H1 (cell line): Measurements from ENCODE around the gene OPN1MW3. TPM values are rescaled to one million over a fixed set of nuclear protein-coding genes. Genes with fewer than 3 reads are reported as not detected.

ENCODE experiments used
- CTCF ChIA-PET: fragments of 300-600 bp; sonication (Branson Sonifier 250); formaldehyde crosslinking; loops from one replicate; lab custom pipeline; 2021; ENCODE audit not compliant: partially characterized antibody; lab: Charles Lee
- POLR2A ChIA-PET: fragments of 300-600 bp; sonication (Branson Sonifier 250); formaldehyde crosslinking; loops from one replicate; lab custom pipeline; 2021; ENCODE audit warnings: inconsistent platforms; ENCODE audit not compliant: partially characterized antibody; lab: Charles Lee
- DNase-seq, 2 experiments: peaks; one replicate each; pipeline versions ENCODE4 v3.0.0 to v3.0.0-alpha.2; 2010 to 2022; ENCODE audit warnings: low spot score in 2 of 2, low read depth in 1 of 2, mixed read lengths in 1 of 2
- FAIRE-seq: peaks from 2 replicates; lab custom pipeline; 2011; peaks lifted over from hg19 to GRCh38; lab: Jason Lieb, UNC
- H2AFZ ChIP-seq: 2 replicates; pipeline ENCODE4 v1.8.1; 2012; ENCODE audit warnings: low read length, inconsistent platforms
- H2AK5ac ChIP-seq: 2 replicates; pipeline ENCODE4 v1.6.1; 2013; ENCODE audit warnings: low read depth, low read length
- H2BK120ac ChIP-seq: replicated peaks from 2 replicates; pipeline ENCODE3; 2013; ENCODE audit warnings: low read depth, low read length, inconsistent platforms
- H2BK12ac ChIP-seq: 2 replicates; pipeline ENCODE4 v1.6.1; 2013; ENCODE audit warnings: low read depth, low read length
- H2BK15ac ChIP-seq: 2 replicates; pipeline ENCODE4 v1.6.1; 2013; ENCODE audit warnings: low read length
- H2BK20ac ChIP-seq: 2 replicates; pipeline ENCODE4 v1.6.1; 2013; ENCODE audit warnings: low read length
- H2BK5ac ChIP-seq: 2 replicates; pipeline ENCODE4 v1.6.1; 2013; ENCODE audit warnings: low read depth, low read length
- H3K14ac ChIP-seq: 2 replicates; pipeline ENCODE4 v1.6.1; 2013; ENCODE audit warnings: inconsistent platforms; ENCODE audit not compliant: insufficient read length
- H3K18ac ChIP-seq: 2 replicates; pipeline ENCODE4 v1.6.1; 2013; ENCODE audit warnings: low read length; ENCODE audit errors: extremely low read depth
- H3K23ac ChIP-seq: 2 replicates; pipeline ENCODE4 v1.6.1; 2013; ENCODE audit warnings: inconsistent platforms; ENCODE audit not compliant: insufficient read length
- H3K23me2 ChIP-seq: 2 replicates; pipeline ENCODE4 v1.6.1; 2013; ENCODE audit warnings: low read depth, low read length
- H3K27ac ChIP-seq: 2 replicates; pipeline ENCODE4 v1.6.1; 2011; ENCODE audit warnings: low read depth, low read length, inconsistent platforms
- H3K27me3 ChIP-seq, 4 experiments: replicated peaks in 1 of 4; 1 replicate in 1 of 4; 2 replicates in 3 of 4; pipeline versions ENCODE4 v1.6.1 to v1.8.1; 2011 to 2013; ENCODE audit warnings: low read length in 3 of 4, mild to moderate bottlenecking in 3 of 4, inconsistent platforms in 2 of 4, mixed read lengths in 2 of 4, moderate library complexity in 1 of 4; ENCODE audit not compliant: control insufficient read depth in 3 of 4, insufficient read depth in 3 of 4; ENCODE audit errors: extremely low read depth in 1 of 4
- H3K36me3 ChIP-seq, 4 experiments: 2 replicates each; pipeline versions ENCODE4 v1.6.1 to v1.8.1; 2011 to 2013; ENCODE audit warnings: mild to moderate bottlenecking in 4 of 4, low read length in 3 of 4, moderate library complexity in 2 of 4, control low read depth in 1 of 4, inconsistent platforms in 1 of 4; ENCODE audit not compliant: insufficient read depth in 4 of 4, control insufficient read depth in 2 of 4
- H3K4ac ChIP-seq: replicated peaks from 2 replicates; pipeline ENCODE3; 2013; ENCODE audit warnings: low read length, low read depth, mixed read lengths, inconsistent platforms; ENCODE audit not compliant: insufficient read length
- H3K4me1 ChIP-seq, 4 experiments: replicated peaks in 1 of 4; 1 replicate in 1 of 4; 2 replicates in 3 of 4; pipeline versions ENCODE4 v1.6.1 to v1.8.1; 2011 to 2013; ENCODE audit warnings: low read length in 3 of 4, inconsistent platforms in 2 of 4, mixed read lengths in 1 of 4; ENCODE audit not compliant: insufficient read depth in 4 of 4, control insufficient read depth in 3 of 4
- H3K4me2 ChIP-seq, 2 experiments: 2 replicates each; pipeline versions ENCODE4 v1.6.1 to v1.8.1; 2011 to 2013; ENCODE audit warnings: low read depth in 2 of 2, low read length in 2 of 2, control low read depth in 1 of 2, inconsistent platforms in 1 of 2, mild to moderate bottlenecking in 1 of 2; ENCODE audit not compliant: insufficient read depth in 1 of 2
- H3K4me3 ChIP-seq, 4 experiments: fragments of 200-600, 300-600 bp in 1 of 4; sonication (generic), shearing (Covaris generic), sonication (Bioruptor Twin) in 1 of 4; 2 replicates each; pipeline versions ENCODE4 v1.5.1 to v1.8.1; 2011 to 2016; ENCODE audit warnings: low read length in 4 of 4, low read depth in 3 of 4, control low read depth in 2 of 4, inconsistent platforms in 2 of 4, mild to moderate bottlenecking in 2 of 4, mixed read lengths in 1 of 4, moderate library complexity in 1 of 4; ENCODE audit not compliant: insufficient read depth in 2 of 4; ENCODE audit errors: extremely low read depth in 1 of 4
- H3K56ac ChIP-seq: replicated peaks from 2 replicates; pipeline ENCODE3; 2013; ENCODE audit warnings: low read depth, mild to moderate bottlenecking, mixed read lengths, low read length, inconsistent platforms; ENCODE audit not compliant: insufficient read length
- H3K79me1 ChIP-seq: 2 replicates; pipeline ENCODE4 v1.6.1; 2013; ENCODE audit warnings: low read depth, low read length, control low read depth
- H3K79me2 ChIP-seq, 2 experiments: 2 replicates each; pipeline versions ENCODE4 v1.6.1 to v1.8.1; 2012 to 2013; ENCODE audit warnings: low read length in 2 of 2, mild to moderate bottlenecking in 2 of 2, inconsistent platforms in 1 of 2; ENCODE audit not compliant: insufficient read depth in 2 of 2, control insufficient read depth in 1 of 2
- H3K9ac ChIP-seq, 4 experiments: replicated peaks in 1 of 4; 1 replicate in 1 of 4; 2 replicates in 3 of 4; pipeline versions ENCODE4 v1.6.1 to v1.8.1; 2011 to 2013; ENCODE audit warnings: low read depth in 3 of 4, low read length in 3 of 4, control low read depth in 2 of 4, mild to moderate bottlenecking in 2 of 4, moderate library complexity in 2 of 4, inconsistent platforms in 1 of 4; ENCODE audit errors: extremely low read depth in 1 of 4
- H3K9me3 ChIP-seq, 2 experiments: 2 replicates each; pipeline versions ENCODE4 v1.6.1 to v1.8.1; 2012 to 2013; ENCODE audit warnings: mild to moderate bottlenecking in 2 of 2, moderate library complexity in 2 of 2, control low read depth in 1 of 2, inconsistent platforms in 1 of 2, low read depth in 1 of 2, low read length in 1 of 2, mixed read lengths in 1 of 2; ENCODE audit not compliant: insufficient read depth in 2 of 2
- H4K20me1 ChIP-seq, 2 experiments: replicated peaks in 1 of 2; 2 replicates each; pipeline versions ENCODE3 to v1.8.1; 2011 to 2013; ENCODE audit warnings: inconsistent platforms in 2 of 2, low read length in 2 of 2, mild to moderate bottlenecking in 1 of 2; ENCODE audit not compliant: insufficient read depth in 2 of 2, control insufficient read depth in 1 of 2
- H4K5ac ChIP-seq: 2 replicates; pipeline ENCODE4 v1.6.1; 2013; ENCODE audit warnings: low read length, low read depth, mixed read lengths, inconsistent platforms; ENCODE audit not compliant: insufficient read length
- H4K8ac ChIP-seq: 2 replicates; pipeline ENCODE4 v1.8.0; 2013; ENCODE audit warnings: mild to moderate bottlenecking, moderate library complexity, low read length, inconsistent platforms; ENCODE audit not compliant: insufficient read depth; ENCODE audit errors: extremely low read depth
- H4K91ac ChIP-seq: replicated peaks from 2 replicates; pipeline ENCODE3; 2013; ENCODE audit warnings: low read length, mixed read lengths, inconsistent platforms; ENCODE audit not compliant: insufficient read length
- ASH2L ChIP-seq: fragments of 200-600, 300-600 bp; sonication (generic); IDR thresholded peaks from one replicate; pipeline ENCODE4 v1.7.1; 2017; ENCODE audit warnings: low read length
- CEBPB ChIP-seq: IDR thresholded peaks from 2 replicates; pipeline ENCODE4 v1.6.1; 2012; ENCODE audit warnings: low read depth, low read length
- CHD2 ChIP-seq: IDR thresholded peaks from 2 replicates; pipeline ENCODE4 v1.6.1; 2012; ENCODE audit warnings: low read length, improper control_type of control experiment
- CTBP2 ChIP-seq: IDR thresholded peaks from 2 replicates; pipeline ENCODE4 v1.7.0; 2011; ENCODE audit warnings: borderline replicate concordance, mild to moderate bottlenecking, moderate library complexity, mixed read lengths, low read length; ENCODE audit not compliant: insufficient read depth, insufficient read length
- EZH2 ChIP-seq: fragments of 200-600 bp; sonication (generic); IDR thresholded peaks from 2 replicates; pipeline ENCODE4 v1.7.1; 2012; ENCODE audit warnings: low read depth, mild to moderate bottlenecking, moderate library complexity, low read length, inconsistent platforms; ENCODE audit not compliant: severe bottlenecking
- KDM1A ChIP-seq: fragments of 200-600, 300-600 bp; sonication (generic); IDR thresholded peaks from 2 replicates; pipeline ENCODE4 v1.7.1; 2016; ENCODE audit warnings: mild to moderate bottlenecking, low read length, borderline replicate concordance
- KDM4A ChIP-seq: IDR thresholded peaks from one replicate; pipeline ENCODE4 v1.7.1; 2012; ENCODE audit warnings: low read depth, mild to moderate bottlenecking, moderate library complexity, low read length, inconsistent platforms; ENCODE audit not compliant: severe bottlenecking
- RAD21 ChIP-seq, 2 experiments: IDR thresholded peaks in 1 of 2; conservative IDR thresholded peaks in 1 of 2; 2 replicates each; pipeline ENCODE4 v1.6.1; 2011; ENCODE audit warnings: low read depth in 2 of 2, low read length in 2 of 2, improper control_type of control experiment in 1 of 2, inconsistent platforms in 1 of 2, mild to moderate bottlenecking in 1 of 2, moderate library complexity in 1 of 2
- RNF2 ChIP-seq: fragments of 200-900, 300-1000 bp; sonication (generic); IDR thresholded peaks from 2 replicates; pipeline ENCODE4 v1.7.1; 2016; ENCODE audit warnings: borderline replicate concordance, low read depth, mild to moderate bottlenecking, antibody characterized with exemption, low read length; ENCODE audit not compliant: poor library complexity, severe bottlenecking; ENCODE audit errors: missing control alignments
- SP1 ChIP-seq: IDR thresholded peaks from 2 replicates; pipeline ENCODE4 v1.6.1; 2011; ENCODE audit warnings: low read depth, low read length
- WGBS, 2 experiments: shearing (Covaris generic) in 1 of 2; methylation state at CpG; one replicate each; pipeline versions ENCODE4 v1.1.6 to v1.1.7; 2013 to 2015; ENCODE audit warnings: low lambda C conversion rate in 2 of 2, mixed read lengths in 2 of 2, inconsistent platforms in 1 of 2, low coverage in 1 of 2, missing lambda C conversion rate in 1 of 2; ENCODE audit not compliant: insufficient replicate concordance in 2 of 2, insufficient coverage in 1 of 2, insufficient read length in 1 of 2; ENCODE audit errors: extremely low coverage in 1 of 2, missing lambda C conversion rate in 1 of 2; 5-methylcytosine and 5-hydroxymethylcytosine counted together
- polyA plus RNA-seq, 7 experiments: library from polyadenylated mRNA; depleted of rRNA in 3 of 7; stranded (reverse) in 5 of 7; unstranded in 2 of 7; fragments of >200 nt in 5 of 7; fragments of 200-250 nt in 2 of 7; gene quantifications; 1 replicate in 5 of 7; 2 replicates in 1 of 7; 4 replicates in 1 of 7; pipeline versions ENCODE4 v1.2.1 to v1.2.3, GENCODE V29; 2011 to 2013; ENCODE audit warnings: missing spikeins in 2 of 7, mixed read lengths in 2 of 7
- total RNA-seq: library from RNA; stranded (reverse); fragmentation: NEBNext Ultra II Directional; extraction: Animal tissue kit (Norgen Biotek cat#: 25700); gene quantifications from 2 replicates; pipeline ENCODE4 v1.2.1, GENCODE V29; 2021
- TF ChIP-seq, protein P1 (sequence below): IDR thresholded peaks from 2 replicates; pipeline ENCODE4 v1.6.1; 2012; ENCODE audit warnings: low read length, inconsistent platforms

The OPN1MW3 gene
- total and polyA plus RNA-seq, 2 of the 8 experiments (the other 6 are each of a cell fraction or from before 2014, with no cell fraction given) = not detected

GRCh38 chrX:154307202-154307601 is 49.8 kb downstream of the OPN1MW3 start:
- Histone ChIP-seq H3K14ac (no peak overlapping the region), H3K4me1 (peaks cover 0 to 3% (median 0%) of the 10 kb centered on the region in 4 experiments; a peak in 1 of 7 replicates), H2AK5ac (no peak overlapping the region), H3K23me2 (no peaks in the 10 kb centered on the region), H3K4me3 (no peak overlapping the region), H3K18ac (no peak overlapping the region), H3K4me2 (no peak overlapping the region), H2BK120ac (no peak overlapping the region), H3K9ac (no peak overlapping the region), H3K27me3 (no peaks in the 10 kb centered on the region), H2BK20ac (no peak overlapping the region), H3K23ac (no peak overlapping the region), H4K5ac (no peak overlapping the region), H3K79me2 (no peaks in the 10 kb centered on the region), H3K36me3 (no peaks in the 10 kb centered on the region), H2BK12ac (no peak overlapping the region), H4K20me1 (no peaks in the 10 kb centered on the region), H2BK15ac (no peak overlapping the region), H3K56ac (no peak overlapping the region), H4K8ac (no peak overlapping the region), H3K27ac (no peak overlapping the region), H3K9me3 (no peaks in the 10 kb centered on the region), H4K91ac (no peak overlapping the region), H3K79me1 (no peaks in the 10 kb centered on the region), H2AFZ (no peak overlapping the region), H3K4ac (no peak overlapping the region), H2BK5ac (no peak overlapping the region)
- ChIA-PET CTCF (interaction anchor here (1.5 kb wide), 2 partner anchors 9 to 15 kb away, joined by 5 to 7 read pairs; no protein-coding TSS in a partner anchor), POLR2A (no interaction called here)
- 93% methylated on average over 5 of the region's 6 CpGs; no CpG with 5 or more reads in 1 of the 2 experiments for WGBS, 2 experiments
- DNase-seq = no peak
- no peak for FAIRE-seq
- TF ChIP-seq, protein P1, sequence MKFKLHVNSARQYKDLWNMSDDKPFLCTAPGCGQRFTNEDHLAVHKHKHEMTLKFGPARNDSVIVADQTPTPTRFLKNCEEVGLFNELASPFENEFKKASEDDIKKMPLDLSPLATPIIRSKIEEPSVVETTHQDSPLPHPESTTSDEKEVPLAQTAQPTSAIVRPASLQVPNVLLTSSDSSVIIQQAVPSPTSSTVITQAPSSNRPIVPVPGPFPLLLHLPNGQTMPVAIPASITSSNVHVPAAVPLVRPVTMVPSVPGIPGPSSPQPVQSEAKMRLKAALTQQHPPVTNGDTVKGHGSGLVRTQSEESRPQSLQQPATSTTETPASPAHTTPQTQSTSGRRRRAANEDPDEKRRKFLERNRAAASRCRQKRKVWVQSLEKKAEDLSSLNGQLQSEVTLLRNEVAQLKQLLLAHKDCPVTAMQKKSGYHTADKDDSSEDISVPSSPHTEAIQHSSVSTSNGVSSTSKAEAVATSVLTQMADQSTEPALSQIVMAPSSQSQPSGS = no peak
- TF ChIP-seq SP1 (no peak), CHD2 (no peak), KDM4A (no peak), CTBP2 (no peak), ASH2L (no peak), KDM1A (no peak), RAD21 (IDR thresholded peaks at IDR 0.05 in 1 of 2, conservative IDR thresholded peaks at IDR 0.05 in 1 of 2; ENCODE audit: low read depth in 2 of 2, low read length in 2 of 2) (no peak), CEBPB (no peak), RNF2 (no peak), EZH2 (no peak)
